Measurements from ENCODE around the gene TMEM174.

Gene TMEM174

DNA sequence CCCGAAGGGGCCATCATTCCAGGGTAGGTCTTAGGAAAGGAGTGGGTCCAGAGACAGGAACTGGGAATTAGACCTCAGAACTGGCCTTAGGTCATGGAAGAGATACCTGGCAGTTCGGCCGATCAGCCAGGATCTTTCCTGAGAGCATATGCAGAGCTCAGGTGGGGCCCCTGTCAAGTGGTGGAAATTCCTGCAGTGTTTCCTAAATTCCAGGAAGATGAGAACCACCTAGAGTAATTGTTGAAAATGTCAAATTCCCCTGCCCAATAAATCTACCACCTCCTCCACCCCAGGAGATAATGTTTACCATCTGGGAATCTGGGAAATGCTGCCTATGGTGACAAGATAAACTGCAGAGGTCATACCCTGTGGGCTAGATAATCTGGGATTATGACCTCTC is 38.0 kb upstream of the TMEM174 start:
- TF ChIP-seq, protein P1, sequence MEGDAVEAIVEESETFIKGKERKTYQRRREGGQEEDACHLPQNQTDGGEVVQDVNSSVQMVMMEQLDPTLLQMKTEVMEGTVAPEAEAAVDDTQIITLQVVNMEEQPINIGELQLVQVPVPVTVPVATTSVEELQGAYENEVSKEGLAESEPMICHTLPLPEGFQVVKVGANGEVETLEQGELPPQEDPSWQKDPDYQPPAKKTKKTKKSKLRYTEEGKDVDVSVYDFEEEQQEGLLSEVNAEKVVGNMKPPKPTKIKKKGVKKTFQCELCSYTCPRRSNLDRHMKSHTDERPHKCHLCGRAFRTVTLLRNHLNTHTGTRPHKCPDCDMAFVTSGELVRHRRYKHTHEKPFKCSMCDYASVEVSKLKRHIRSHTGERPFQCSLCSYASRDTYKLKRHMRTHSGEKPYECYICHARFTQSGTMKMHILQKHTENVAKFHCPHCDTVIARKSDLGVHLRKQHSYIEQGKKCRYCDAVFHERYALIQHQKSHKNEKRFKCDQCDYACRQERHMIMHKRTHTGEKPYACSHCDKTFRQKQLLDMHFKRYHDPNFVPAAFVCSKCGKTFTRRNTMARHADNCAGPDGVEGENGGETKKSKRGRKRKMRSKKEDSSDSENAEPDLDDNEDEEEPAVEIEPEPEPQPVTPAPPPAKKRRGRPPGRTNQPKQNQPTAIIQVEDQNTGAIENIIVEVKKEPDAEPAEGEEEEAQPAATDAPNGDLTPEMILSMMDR (IDR thresholded peaks at IDR 0.05; ENCODE audit: low read depth, low read length) = no peak
- TF ChIP-seq EZH2phosphoT487 (IDR thresholded peaks at IDR 0.05; ENCODE audit: low read depth) = no peak
- Histone ChIP-seq H2AFZ (ENCODE audit: low read depth, low read length) (no peak overlapping the region), H3K36me3 (replicated peaks; ENCODE audit: low read depth, low read length) (no peaks in the 10 kb centered on the region), H3K9ac (ENCODE audit: low read length) (no peak overlapping the region), H3K27ac (ENCODE audit: low read length) (no peak overlapping the region), H4K20me1 (ENCODE audit: insufficient read depth, low read length) (no peaks in the 10 kb centered on the region), H3K4me1 (ENCODE audit: low read length) (peaks cover 25% of the 10 kb centered on the region), H3K4me3 (ENCODE audit: low read length) (no peak overlapping the region), H3K79me2 (ENCODE audit: low read length) (no peaks in the 10 kb centered on the region), H3K27me3 (ENCODE audit: low read depth, low read length) (peaks cover 37% of the 10 kb centered on the region), H3K4me2 (ENCODE audit: low read length) (no peak overlapping the region), H3K9me3 (ENCODE audit: insufficient read depth, low read length) (no peaks in the 10 kb centered on the region)

DNA sequence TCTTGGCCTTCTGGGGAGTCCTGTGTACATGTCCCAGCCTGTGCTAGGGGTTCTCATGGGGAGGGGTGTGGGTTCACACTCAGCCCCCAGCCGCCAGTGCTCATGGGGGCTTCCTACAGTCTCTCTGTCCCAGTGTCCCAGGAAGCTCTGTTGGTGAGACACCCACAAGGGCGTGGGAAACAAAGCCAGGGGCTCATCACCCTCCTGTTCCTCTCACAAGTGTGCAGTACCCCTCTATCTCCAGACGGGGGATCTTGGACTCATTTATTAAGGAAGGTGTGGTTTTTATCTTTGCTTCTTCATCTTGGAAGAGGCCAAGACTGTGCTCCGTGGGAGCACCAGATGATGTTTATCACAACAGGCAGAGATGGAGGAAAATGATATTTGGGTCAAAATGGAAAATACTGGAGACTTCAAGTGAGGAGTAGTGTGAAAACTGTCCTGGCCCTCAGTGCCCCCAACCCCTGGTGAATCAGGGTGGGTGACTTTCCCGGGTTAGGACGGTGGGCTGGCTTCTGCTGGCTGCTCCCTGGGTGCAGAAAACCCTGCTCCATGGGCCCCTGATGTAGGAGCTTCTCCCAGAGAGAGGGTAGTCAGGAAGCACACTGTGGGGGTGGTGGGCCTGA is 37.5 kb upstream of the TMEM174 start:
- no peaks in the 10 kb centered on the region for H3K9me3 ChIP-seq (ENCODE audit: insufficient read depth, low read length)
- H3K4me1 ChIP-seq (ENCODE audit: low read length) = peaks cover 25% of the 10 kb centered on the region
- peaks cover 38% of the 10 kb centered on the region for H3K27me3 ChIP-seq (ENCODE audit: low read depth, low read length)
- H3K79me2 ChIP-seq (ENCODE audit: low read length) = no peaks in the 10 kb centered on the region
- TF ChIP-seq EZH2phosphoT487 (IDR thresholded peaks at IDR 0.05; ENCODE audit: low read depth) = no peak
- TF ChIP-seq, protein P1 (IDR thresholded peaks at IDR 0.05; ENCODE audit: low read depth, low read length) = peak; percentile 42
- no peak overlapping the region for H3K9ac ChIP-seq (ENCODE audit: low read length)
- H4K20me1 ChIP-seq (ENCODE audit: insufficient read depth, low read length) = no peaks in the 10 kb centered on the region
- H2AFZ ChIP-seq (ENCODE audit: low read depth, low read length) = no peak overlapping the region
- no peak overlapping the region for H3K27ac ChIP-seq (ENCODE audit: low read length)
- H3K4me2 ChIP-seq (ENCODE audit: low read length) = 0 out of 2 replicates have a peak overlapping the region, but pooled peaks have one; percentile 75
- H3K36me3 ChIP-seq (replicated peaks; ENCODE audit: low read depth, low read length) = no peaks in the 10 kb centered on the region
- H3K4me3 ChIP-seq (ENCODE audit: low read length) = no peak overlapping the region

DNA sequence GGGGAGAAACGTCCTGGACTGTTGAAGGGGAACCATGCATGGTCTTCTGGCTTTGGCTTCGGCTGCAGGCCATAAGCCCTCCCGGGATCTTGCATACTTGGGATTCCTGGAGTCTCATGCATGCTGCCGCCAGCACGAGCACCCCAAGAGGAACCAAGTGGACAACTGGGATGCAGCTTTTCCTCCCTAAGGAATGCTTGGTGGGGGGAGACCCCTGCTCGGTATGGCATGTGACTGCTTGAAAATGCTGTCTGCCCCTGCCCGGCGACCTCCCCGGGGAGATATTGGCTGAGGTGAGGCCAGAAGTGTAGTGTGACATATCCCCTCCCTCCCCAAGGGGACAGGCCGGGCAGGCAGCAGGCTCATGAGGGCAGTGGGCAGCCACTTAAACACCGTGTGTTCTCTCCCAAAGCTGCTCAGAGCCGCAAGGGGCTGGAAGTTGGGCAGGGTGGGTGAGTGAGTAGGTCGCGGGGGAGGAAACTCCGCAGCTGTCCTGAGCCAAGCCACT is 36.9 kb upstream of the TMEM174 start:
- no peak for TF ChIP-seq EZH2phosphoT487 (IDR thresholded peaks at IDR 0.05; ENCODE audit: low read depth)
- TF ChIP-seq, protein P1 (IDR thresholded peaks at IDR 0.05; ENCODE audit: low read depth, low read length) = no peak
- no peaks in the 10 kb centered on the region for H3K79me2 ChIP-seq (ENCODE audit: low read length)
- peaks cover 25% of the 10 kb centered on the region for H3K4me1 ChIP-seq (ENCODE audit: low read length)
- no peaks in the 10 kb centered on the region for H3K9me3 ChIP-seq (ENCODE audit: insufficient read depth, low read length)
- H3K27me3 ChIP-seq (ENCODE audit: low read depth, low read length) = peaks cover 43% of the 10 kb centered on the region
- no peaks in the 10 kb centered on the region for H4K20me1 ChIP-seq (ENCODE audit: insufficient read depth, low read length)
- H3K27ac ChIP-seq (ENCODE audit: low read length) = no peak overlapping the region
- H3K4me2 ChIP-seq (ENCODE audit: low read length) = peak overlapping the region; percentile 75
- H3K4me3 ChIP-seq (ENCODE audit: low read length) = peak overlapping the region; percentile 68; the same call in 1 of the 2 replicates
- no peaks in the 10 kb centered on the region for H3K36me3 ChIP-seq (replicated peaks; ENCODE audit: low read depth, low read length)
- H2AFZ ChIP-seq (ENCODE audit: low read depth, low read length) = no peak overlapping the region
- H3K9ac ChIP-seq (ENCODE audit: low read length) = no peak overlapping the region

DNA sequence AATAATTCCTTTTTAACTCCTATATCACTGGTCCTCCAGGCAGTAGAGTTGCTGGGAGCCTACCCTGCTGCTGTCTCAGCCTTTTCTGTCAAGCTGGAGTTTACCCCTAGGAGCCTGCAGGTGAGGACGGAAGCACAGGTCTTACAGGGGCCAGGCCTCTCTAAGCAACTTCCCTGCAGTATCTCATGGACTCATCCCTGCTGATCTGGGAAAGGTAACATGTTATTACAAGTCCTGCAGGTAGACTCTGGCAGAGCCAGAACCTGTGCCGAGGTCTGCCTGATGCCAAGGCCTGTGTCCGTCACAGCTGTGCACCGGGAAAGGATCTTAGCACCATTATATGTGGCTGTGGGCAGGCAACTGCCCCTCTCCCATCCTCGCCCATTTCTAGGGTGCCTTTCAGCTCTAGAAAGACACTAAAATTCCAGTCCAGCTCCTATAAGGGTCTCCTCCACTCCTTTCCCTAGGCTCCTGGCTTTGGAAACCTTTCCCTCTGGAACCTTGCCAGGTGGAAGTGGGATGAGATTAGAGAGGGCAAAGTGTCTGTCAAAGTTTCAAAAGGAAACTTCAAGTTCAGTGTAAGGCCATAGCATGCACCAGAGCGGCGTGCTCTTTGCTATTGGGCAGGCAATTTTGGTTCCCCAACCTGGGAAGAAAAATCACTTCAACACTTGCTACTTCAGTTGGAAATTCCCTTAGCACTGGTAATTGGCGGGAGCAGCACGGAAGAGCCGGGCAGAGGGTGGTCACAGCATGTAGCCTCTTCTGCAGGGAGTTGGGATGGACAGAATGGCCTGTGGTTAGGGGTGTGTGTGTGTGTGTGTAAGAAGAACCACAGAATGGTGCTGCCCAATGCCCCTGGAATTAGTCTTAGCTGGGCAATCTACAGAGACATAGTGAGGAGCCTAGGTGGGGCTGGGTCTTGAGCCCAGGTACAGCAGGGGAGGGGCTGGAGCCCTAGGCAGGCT is 35.1 kb upstream of the TMEM174 start:
- peak overlapping the region; percentile 75 for H3K4me2 ChIP-seq (ENCODE audit: low read length)
- H3K27ac ChIP-seq (ENCODE audit: low read length) = peak overlapping the region; percentile 8; the same call in 1 of the 2 replicates
- H4K20me1 ChIP-seq (ENCODE audit: insufficient read depth, low read length) = no peaks in the 10 kb centered on the region
- H3K36me3 ChIP-seq (replicated peaks; ENCODE audit: low read depth, low read length) = no peaks in the 10 kb centered on the region
- no peak for TF ChIP-seq EZH2phosphoT487 (IDR thresholded peaks at IDR 0.05; ENCODE audit: low read depth)
- TF ChIP-seq, protein P1 (IDR thresholded peaks at IDR 0.05; ENCODE audit: low read depth, low read length) = no peak
- H3K4me1 ChIP-seq (ENCODE audit: low read length) = peaks cover 25% of the 10 kb centered on the region
- H3K27me3 ChIP-seq (ENCODE audit: low read depth, low read length) = peaks cover 46% of the 10 kb centered on the region
- H3K9ac ChIP-seq (ENCODE audit: low read length) = peak overlapping the region; percentile 8; the same call in 1 of the 2 replicates
- no peaks in the 10 kb centered on the region for H3K79me2 ChIP-seq (ENCODE audit: low read length)
- H3K9me3 ChIP-seq (ENCODE audit: insufficient read depth, low read length) = no peaks in the 10 kb centered on the region
- peak overlapping the region; percentile 54; the same call in 1 of the 2 replicates for H2AFZ ChIP-seq (ENCODE audit: low read depth, low read length)
- peak overlapping the region; percentile 68 for H3K4me3 ChIP-seq (ENCODE audit: low read length)
